ENCODE results near the gene PITPNB.

The PITPNB gene

DNA sequence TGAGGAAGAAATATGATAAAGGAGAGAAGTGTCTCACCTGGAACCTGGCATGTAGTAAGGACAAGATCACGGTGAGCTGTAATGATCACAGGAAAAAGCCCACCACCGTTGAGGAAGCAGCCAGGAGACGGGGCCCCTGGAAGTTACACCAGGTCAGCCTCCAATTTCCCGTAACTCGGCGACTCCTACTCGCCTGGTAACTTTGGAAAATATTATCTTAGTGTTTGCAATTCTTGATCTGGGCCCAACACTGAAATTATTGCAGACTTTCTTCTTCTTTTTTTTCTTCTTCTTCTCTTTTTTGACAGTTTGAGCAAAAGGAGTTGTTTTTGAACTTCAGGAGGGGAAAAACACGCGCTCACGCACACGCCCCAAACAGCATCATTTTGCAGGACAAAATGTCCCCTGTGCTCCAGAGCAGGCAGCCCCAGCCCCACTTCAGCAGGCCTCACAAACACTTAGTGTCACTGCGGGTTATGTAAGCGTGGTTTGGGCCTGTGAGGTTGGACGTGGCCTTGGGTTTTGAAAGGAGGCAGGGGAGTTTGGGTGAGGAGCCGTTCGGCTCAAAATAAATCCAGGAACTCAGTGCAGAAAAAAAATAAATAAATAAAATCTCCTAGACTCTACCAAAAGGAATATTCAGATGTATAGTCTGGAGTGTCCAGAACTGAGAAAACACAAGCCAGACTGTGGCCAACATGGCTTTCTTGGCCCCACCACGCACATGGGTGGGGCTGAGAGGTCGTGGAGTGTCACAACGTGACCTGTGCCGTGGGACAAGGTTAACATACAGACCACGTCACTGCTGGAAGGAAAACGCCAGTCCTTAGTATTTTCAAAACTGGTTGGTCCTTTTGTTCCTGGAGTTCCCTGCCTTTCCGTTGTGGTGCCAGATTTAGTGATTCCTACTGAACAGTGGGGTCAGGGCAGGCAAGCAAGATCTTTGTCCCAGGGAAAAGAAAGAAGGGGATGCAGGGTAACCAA lies 91.2 kb downstream of the PITPNB start:
- peaks cover 9% of the 10 kb centered on the region for H3K4me1 Mint-ChIP-seq
- DNase-seq = no peak
- ATAC-seq = no peak
- H3K4me3 Mint-ChIP-seq = no peak overlapping the region
- peaks cover 5% of the 10 kb centered on the region for H3K36me3 Mint-ChIP-seq (ENCODE audit: low read depth)
- H3K9me3 Mint-ChIP-seq = no peaks in the 10 kb centered on the region
- H3K27me3 Mint-ChIP-seq = no peaks in the 10 kb centered on the region
- H3K27ac Mint-ChIP-seq = no peak overlapping the region

DNA sequence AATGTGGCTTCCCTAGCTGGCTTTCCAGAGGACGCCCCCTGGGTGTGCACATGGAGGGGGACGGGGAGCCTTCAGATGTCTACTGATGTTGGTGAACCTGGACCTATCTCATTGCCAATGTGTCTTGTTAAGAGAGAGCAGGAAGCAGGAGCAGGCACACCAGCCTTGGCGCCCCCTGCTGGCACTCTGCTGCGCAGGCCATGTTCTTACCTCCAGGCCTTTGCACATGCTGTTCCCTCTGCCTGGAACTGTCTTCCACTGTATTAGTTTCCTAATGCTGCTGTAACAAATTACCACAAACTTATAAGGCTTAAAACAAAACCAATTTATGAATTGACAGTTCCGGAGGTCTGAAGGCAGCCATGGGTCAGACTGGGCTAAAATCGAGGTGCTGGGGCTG lies 93.9 kb downstream of the PITPNB start:
- Mint-ChIP-seq H3K4me3 (no peak overlapping the region), H3K9me3 (no peaks in the 10 kb centered on the region), H3K27me3 (no peaks in the 10 kb centered on the region), H3K27ac (no peak overlapping the region), H3K4me1 (no peaks in the 10 kb centered on the region), H3K36me3 (ENCODE audit: low read depth) (peaks cover 5% of the 10 kb centered on the region)
- ATAC-seq (no peak), DNase-seq (peak; percentile 30)

DNA sequence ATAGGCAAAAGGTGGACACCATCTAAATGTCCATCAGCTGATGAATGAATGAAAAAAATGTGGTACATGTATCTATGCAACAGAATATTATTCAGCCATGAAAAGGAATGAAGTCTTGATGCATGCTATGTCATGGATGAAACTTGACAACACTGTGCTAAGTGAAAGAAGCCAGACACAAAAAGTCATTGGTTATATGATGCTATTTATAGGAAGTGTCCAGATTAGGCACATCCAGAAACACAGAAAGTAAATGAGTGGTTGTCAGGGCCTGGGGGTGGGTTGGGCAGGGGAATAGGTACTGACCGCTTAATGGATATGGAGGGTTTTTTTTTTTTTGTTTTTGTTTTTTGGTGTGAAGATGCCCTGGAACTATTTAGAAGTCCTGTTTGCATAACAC lies 95.8 kb downstream of the PITPNB start:
- H3K4me3 Mint-ChIP-seq = no peak overlapping the region
- H3K27ac Mint-ChIP-seq = no peak overlapping the region
- H3K27me3 Mint-ChIP-seq = no peaks in the 10 kb centered on the region
- H3K9me3 Mint-ChIP-seq = no peaks in the 10 kb centered on the region
- DNase-seq (no peak), ATAC-seq (no peak)
- H3K4me1 Mint-ChIP-seq = no peaks in the 10 kb centered on the region
- H3K36me3 Mint-ChIP-seq (ENCODE audit: low read depth) = peaks cover 5% of the 10 kb centered on the region

DNA sequence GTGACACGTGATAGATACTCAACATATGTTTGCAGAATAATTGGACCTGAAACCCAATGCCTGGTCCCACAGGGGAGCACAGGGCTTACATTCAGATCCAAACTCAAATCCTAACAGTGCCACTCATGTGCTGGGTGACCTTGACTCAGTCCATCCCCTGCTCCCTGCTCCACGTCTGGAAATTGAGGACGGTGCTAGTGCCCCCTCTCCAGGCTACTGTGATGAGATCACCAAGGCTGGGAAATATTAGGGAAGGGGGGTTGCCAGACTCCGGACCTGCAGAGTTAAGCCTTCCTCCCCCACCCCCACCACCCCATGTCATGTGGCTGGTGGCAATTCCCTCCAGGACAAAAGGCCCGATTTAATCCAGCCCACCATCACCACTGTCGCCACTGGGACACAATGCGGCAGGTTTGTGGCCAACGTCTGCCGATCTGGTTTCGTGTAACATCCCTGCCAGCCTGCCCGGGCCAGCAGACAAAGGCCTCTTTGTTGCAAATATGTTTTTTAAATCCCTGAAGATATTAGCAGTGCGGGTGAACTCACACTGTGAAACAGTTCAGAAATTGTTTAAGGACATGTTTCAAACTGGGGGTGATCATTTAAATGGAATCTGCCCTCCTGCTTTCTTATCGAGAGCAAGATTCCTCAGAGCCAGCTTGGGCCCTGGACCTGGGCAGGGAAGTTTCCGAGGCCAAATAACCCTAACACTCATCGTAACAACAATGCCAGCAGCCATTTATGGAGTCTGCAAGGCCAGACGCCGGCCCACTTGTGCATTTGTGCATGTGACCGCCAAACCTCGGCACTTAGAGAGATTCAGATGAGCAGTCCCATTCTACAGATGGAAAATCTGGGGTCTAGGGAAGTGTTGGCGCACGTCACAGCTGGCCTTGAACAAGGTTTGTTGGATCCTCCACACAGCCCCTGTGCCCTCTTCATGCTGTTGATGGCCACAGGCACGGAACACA lies 97.9 kb downstream of the PITPNB start:
- DNase-seq (no peak), ATAC-seq (no peak)
- H3K27ac Mint-ChIP-seq = no peak overlapping the region
- no peak overlapping the region for H3K4me3 Mint-ChIP-seq
- H3K9me3 Mint-ChIP-seq = no peaks in the 10 kb centered on the region
- H3K36me3 Mint-ChIP-seq (ENCODE audit: low read depth) = peaks cover 5% of the 10 kb centered on the region
- H3K4me1 Mint-ChIP-seq = no peaks in the 10 kb centered on the region
- H3K27me3 Mint-ChIP-seq = no peaks in the 10 kb centered on the region

DNA sequence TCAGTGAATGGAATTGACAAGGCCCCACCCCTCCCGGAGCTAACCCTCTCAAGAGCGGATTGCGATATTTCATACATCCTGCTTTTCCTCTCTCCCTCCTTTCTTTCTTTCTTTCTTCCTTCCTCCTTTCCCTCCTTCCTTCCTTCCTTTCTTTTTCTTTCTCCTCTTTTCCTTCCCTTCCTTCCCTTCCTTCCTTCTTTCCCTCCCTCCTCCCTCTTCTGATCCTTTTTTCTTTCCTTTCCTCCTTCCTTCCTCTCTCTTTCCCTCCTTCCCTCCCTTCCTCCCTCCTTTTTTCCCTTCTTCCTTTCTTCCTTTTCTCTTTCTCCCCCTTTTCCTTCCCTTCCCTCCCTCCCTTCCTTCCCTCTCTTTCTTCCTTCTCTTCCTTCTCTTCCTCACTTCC lies 102.5 kb downstream of the PITPNB start:
- Mint-ChIP-seq H3K9me3 (no peaks in the 10 kb centered on the region), H3K4me3 (no peak overlapping the region), H3K27ac (no peak overlapping the region), H3K36me3 (ENCODE audit: low read depth) (no peaks in the 10 kb centered on the region), H3K4me1 (no peaks in the 10 kb centered on the region), H3K27me3 (no peaks in the 10 kb centered on the region)
- DNase-seq = no peak
- ATAC-seq = no peak

DNA sequence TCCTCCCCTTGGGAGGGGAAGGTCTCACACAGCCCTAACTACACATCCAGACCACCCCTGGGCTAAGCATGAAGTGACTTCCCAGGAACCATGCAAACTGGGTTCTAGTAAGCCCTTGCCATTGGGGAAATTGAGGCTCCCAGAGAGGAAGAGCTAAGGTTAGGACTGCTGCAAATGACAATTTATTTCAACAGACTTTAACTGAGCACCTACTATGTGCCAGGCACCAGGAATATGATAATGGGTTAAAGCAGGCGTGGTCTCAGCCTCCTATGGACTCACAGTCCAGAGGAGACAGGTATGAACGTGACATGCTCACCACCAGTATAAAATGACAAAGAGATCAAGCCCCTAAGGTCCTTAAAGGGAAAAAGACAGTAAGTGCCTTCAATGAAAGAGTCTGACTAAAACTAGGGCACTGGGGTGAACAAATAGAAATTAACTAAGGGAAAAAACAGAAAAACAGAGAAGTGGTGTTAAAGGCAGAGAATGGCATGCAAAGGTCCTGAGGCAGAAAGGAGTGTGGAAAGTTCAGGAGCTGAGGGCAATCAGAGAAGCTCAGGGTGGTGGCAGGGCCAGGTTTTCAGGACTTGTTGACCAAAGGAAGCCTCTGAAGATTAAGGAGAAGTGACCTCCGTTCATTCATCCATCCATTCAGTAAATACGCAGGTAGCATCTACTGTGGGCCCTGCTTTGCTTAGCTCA lies 103.1 kb downstream of the PITPNB start:
- Mint-ChIP-seq H3K9me3 (no peaks in the 10 kb centered on the region), H3K27me3 (no peaks in the 10 kb centered on the region), H3K4me3 (no peak overlapping the region), H3K4me1 (no peaks in the 10 kb centered on the region), H3K27ac (no peak overlapping the region), H3K36me3 (ENCODE audit: low read depth) (no peaks in the 10 kb centered on the region)
- DNase-seq (no peak), ATAC-seq (no peak)

DNA sequence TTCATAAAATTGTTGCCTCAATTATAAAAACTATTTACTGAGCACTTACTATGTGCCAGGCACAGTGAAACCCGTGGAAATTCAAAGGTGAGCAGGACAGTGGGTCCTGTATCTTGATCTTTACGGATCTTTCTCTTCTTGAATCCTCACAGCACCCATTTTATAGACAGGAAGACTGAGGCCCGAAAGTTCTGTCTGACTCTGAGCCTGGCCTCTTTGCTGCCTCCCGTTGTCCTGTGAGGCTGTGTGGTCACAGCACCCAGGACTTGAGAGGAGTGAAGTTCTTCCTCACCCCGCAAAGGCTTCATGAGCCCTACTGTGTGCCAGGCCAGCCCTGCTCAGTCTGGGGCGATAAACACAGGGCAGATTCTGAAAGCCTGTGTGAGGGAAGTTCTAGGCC lies 104.1 kb downstream of the PITPNB start:
- H3K4me3 Mint-ChIP-seq = no peak overlapping the region
- H3K36me3 Mint-ChIP-seq (ENCODE audit: low read depth) = no peaks in the 10 kb centered on the region
- ATAC-seq = no peak
- H3K27me3 Mint-ChIP-seq = peaks cover 2% of the 10 kb centered on the region
- no peak for DNase-seq
- H3K4me1 Mint-ChIP-seq = no peaks in the 10 kb centered on the region
- H3K27ac Mint-ChIP-seq = no peak overlapping the region
- no peaks in the 10 kb centered on the region for H3K9me3 Mint-ChIP-seq

DNA sequence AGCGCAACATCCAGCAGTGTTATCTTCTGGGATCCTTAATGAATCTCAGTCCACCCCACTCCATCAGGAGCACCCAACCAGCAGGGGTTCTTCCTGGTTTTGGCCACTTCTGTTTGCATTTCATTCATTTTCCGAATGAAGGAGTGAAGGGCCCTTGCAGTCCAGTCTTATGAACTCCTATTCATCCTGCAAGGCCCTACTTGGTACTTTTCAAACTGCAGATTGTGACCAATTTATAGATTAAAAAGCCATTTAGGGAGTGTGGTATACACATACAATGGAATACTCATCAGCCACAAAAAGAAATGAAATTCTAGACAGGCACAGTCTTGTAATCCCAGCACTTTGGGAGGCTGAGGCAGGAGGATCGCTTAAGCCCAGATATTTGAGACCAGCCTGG lies 107.3 kb downstream of the PITPNB start:
- no peaks in the 10 kb centered on the region for H3K36me3 Mint-ChIP-seq (ENCODE audit: low read depth)
- H3K4me3 Mint-ChIP-seq = no peak overlapping the region
- no peak for DNase-seq
- no peaks in the 10 kb centered on the region for H3K9me3 Mint-ChIP-seq
- H3K27me3 Mint-ChIP-seq = peaks cover 6% of the 10 kb centered on the region
- no peak for ATAC-seq
- no peaks in the 10 kb centered on the region for H3K4me1 Mint-ChIP-seq
- H3K27ac Mint-ChIP-seq = no peak overlapping the region

DNA sequence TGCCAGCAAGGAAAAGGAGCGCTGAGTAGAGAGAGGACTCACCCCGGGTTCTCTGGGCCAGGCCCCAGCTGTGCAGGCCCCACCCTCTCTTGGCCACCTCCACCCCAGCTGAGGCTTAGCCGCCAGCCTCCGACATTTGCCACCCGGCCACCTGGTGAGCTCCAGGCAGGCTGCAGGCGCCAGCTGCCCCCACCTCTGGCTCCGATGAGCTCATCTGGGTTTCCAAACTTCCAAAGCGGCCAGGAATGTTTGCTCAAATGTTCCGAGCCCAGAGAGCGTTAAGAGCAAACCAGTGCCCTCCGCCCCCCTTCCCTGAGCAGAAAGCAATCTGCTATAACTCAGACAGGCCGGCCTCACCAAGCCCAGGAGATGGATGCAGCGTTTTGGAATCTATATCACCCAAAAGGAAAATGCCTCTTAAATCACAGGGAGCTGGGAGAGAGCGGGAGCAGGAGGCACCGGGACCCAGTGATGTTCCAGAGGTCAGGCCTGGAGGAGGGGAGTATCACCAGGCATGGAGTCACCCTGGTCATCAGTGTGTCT lies 108.4 kb downstream of the PITPNB start:
- H3K27me3 Mint-ChIP-seq = peaks cover 7% of the 10 kb centered on the region
- no peaks in the 10 kb centered on the region for H3K36me3 Mint-ChIP-seq (ENCODE audit: low read depth)
- no peaks in the 10 kb centered on the region for H3K4me1 Mint-ChIP-seq
- no peak for DNase-seq
- H3K4me3 Mint-ChIP-seq = no peak overlapping the region
- H3K9me3 Mint-ChIP-seq = no peaks in the 10 kb centered on the region
- no peak for ATAC-seq
- no peak overlapping the region for H3K27ac Mint-ChIP-seq

DNA sequence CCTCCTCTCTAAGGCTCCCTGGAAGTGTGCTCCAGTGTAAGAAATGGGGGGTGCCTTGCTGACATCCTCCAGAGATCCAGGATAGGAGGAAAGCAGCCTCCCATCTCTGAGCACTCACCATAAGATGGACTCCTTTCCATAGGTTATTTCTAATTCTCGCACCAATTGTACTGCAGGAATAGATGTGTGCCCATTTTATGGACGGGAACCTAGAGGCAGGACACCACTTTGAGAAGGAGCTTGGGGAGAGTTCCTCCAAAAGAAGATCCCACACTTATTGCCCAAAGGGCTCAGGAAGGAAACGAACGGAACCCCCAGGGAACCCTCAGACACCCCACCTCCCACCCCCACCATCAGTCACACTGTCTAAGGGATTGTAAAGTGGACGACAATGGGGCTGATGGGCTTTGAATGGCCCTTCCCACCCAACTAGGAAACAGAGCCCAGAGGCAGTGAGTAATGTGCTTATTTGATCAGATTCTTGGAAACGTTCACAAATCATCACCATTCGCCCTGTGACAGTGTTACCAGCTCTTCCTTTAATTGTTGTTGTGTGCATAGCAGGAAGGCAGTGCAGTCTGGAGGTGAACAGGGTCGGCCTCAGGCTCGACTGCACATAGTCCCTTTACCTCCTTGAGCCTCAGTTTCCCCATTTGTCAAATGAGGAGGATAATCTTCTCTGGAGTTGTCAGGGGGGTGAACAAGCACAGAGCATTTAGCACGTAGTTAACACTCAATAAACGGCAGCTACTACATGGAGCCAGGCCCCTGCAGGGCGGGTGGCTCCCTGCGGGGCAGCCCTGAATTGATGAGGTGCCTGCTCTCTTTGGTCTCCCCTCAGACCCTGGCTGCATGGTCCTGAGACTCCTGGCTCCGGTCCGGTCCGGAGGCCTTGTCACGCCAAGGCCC lies 109.1 kb downstream of the PITPNB start:
- Mint-ChIP-seq H3K4me1 (peaks cover 2% of the 10 kb centered on the region), H3K27ac (no peak overlapping the region), H3K9me3 (no peaks in the 10 kb centered on the region), H3K36me3 (ENCODE audit: low read depth) (no peaks in the 10 kb centered on the region), H3K4me3 (no peak overlapping the region), H3K27me3 (peaks cover 14% of the 10 kb centered on the region)
- DNase-seq (no peak), ATAC-seq (no peak)

DNA sequence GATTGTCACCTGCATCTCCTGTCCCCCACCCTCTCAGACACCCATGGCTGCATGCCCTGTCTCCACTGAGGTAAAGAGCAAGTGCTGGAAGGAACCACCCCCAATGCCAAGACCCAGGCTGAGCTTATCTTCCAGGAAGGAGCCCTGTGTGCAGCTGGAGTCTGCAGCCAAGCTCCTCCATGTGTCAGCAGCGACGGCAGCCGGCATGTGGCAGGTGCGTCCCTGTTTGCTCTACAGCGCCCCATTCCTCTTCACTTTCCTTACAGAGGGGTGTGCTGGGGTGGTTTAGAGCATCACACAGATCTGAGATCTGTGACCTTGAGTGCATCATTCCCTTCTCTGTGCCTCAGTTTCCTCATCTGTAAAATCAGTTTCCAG lies 109.8 kb downstream of the PITPNB start:
- H3K36me3 Mint-ChIP-seq (ENCODE audit: low read depth) = no peaks in the 10 kb centered on the region
- no peak for ATAC-seq
- no peak for DNase-seq
- peaks cover 3% of the 10 kb centered on the region for H3K4me1 Mint-ChIP-seq
- H3K27ac Mint-ChIP-seq = no peak overlapping the region
- H3K9me3 Mint-ChIP-seq = no peaks in the 10 kb centered on the region
- H3K27me3 Mint-ChIP-seq = peaks cover 21% of the 10 kb centered on the region
- no peak overlapping the region for H3K4me3 Mint-ChIP-seq

DNA sequence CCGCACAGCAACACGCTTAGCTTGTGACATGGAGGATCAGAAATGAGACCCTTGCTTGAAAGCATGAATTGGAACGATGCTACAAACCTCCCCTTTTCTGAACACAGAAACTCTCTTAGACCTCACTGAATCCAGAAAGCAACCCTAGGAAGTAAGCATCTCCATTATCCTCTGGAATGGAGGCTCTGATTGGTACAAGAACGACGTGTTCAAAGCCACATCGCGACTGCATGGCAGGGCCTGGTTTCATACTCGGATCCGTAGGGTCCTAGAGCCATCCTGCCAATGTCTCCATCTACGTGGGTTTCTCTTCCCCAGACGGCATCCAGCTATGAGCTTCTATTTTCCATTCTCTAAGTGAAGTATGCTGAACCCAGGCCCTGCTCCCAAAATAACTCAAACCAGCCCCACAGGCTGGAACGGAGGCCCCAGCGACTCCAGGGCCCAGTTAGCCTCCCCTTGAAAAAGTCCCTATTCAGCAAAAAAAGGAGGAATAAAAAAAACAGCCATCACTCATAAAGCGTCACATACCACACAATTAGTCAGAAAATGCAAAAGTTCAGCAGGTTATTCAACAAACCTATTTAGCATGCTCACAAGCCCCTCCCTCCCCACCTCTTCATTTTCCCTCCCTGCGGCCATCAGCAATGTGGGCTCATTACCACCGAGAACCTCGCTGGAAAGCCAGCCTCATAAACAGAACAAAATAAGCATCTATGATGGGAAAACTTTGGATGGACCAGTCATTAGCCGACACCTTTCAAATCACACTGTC lies 110.4 kb downstream of the PITPNB start:
- peaks cover 23% of the 10 kb centered on the region for H3K27me3 Mint-ChIP-seq
- H3K4me1 Mint-ChIP-seq = peaks cover 3% of the 10 kb centered on the region
- H3K36me3 Mint-ChIP-seq (ENCODE audit: low read depth) = no peaks in the 10 kb centered on the region
- ATAC-seq = no peak
- DNase-seq = no peak
- no peak overlapping the region for H3K4me3 Mint-ChIP-seq
- no peaks in the 10 kb centered on the region for H3K9me3 Mint-ChIP-seq
- no peak overlapping the region for H3K27ac Mint-ChIP-seq

DNA sequence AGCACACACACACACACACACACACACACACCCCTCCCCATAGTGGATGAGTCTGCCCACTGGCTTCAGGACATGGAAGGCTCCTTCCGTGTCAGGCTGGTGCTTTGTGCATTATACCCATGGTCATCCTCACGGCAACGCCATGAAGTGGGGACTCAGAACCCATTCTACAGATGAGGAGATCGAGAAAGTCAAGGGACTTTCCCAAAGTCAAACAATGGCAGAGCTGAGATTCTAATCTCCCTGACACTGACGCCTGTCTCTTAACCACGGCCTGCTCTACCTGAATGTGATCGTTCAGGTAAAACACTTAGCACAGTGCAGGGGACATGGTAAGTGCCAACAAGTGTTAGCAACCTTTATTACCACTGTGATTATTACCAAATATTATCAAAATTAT lies 113.2 kb downstream of the PITPNB start:
- DNase-seq (no peak), ATAC-seq (no peak)
- H3K4me3 Mint-ChIP-seq = no peak overlapping the region
- peaks cover 11% of the 10 kb centered on the region for H3K4me1 Mint-ChIP-seq
- peaks cover 32% of the 10 kb centered on the region for H3K27me3 Mint-ChIP-seq
- no peaks in the 10 kb centered on the region for H3K36me3 Mint-ChIP-seq (ENCODE audit: low read depth)
- no peaks in the 10 kb centered on the region for H3K9me3 Mint-ChIP-seq
- H3K27ac Mint-ChIP-seq = no peak overlapping the region

Data from activated naive CD8-positive, alpha-beta T cell treated with anti-CD3 and anti-CD28 coated beads, Interleukin-2, amount 50 U/mL, for 24 hours (primary cell).